Neuronal stem cell (in vitro differentiated cells): Measurements from ENCODE around the gene SERPINA1.

Source experiments
- DNase-seq: peaks from one replicate; pipeline ENCODE4 v3.0.0-alpha.2; 2013; ENCODE audit warnings: low spot score
- H2AFZ ChIP-seq: one replicate; pipeline ENCODE4 v1.6.1; 2013; ENCODE audit warnings: mild to moderate bottlenecking, low read length, inconsistent platforms
- H2AK5ac ChIP-seq: 2 replicates; pipeline ENCODE4 v1.6.1; 2013; ENCODE audit warnings: low read depth, mild to moderate bottlenecking, inconsistent platforms, low read length, moderate library complexity, mixed read lengths
- H2BK120ac ChIP-seq: 2 replicates; pipeline ENCODE4 v1.6.1; 2013; ENCODE audit warnings: low read depth, mild to moderate bottlenecking, inconsistent platforms, low read length, moderate library complexity, mixed read lengths
- H2BK12ac ChIP-seq: one replicate; pipeline ENCODE4 v1.6.1; 2013; ENCODE audit warnings: low read length, inconsistent platforms
- H2BK15ac ChIP-seq: 2 replicates; pipeline ENCODE4 v1.6.1; 2013; ENCODE audit warnings: mild to moderate bottlenecking, low read length, inconsistent platforms, mixed read lengths
- H2BK5ac ChIP-seq: one replicate; pipeline ENCODE4 v1.6.1; 2013; ENCODE audit warnings: inconsistent platforms, mild to moderate bottlenecking, low read length, moderate library complexity
- H3K14ac ChIP-seq: one replicate; pipeline ENCODE4 v1.6.1; 2013; ENCODE audit warnings: low read length, inconsistent platforms
- H3K18ac ChIP-seq: 2 replicates; pipeline ENCODE4 v1.6.1; 2013; ENCODE audit warnings: low read length, inconsistent platforms
- H3K23ac ChIP-seq: 2 replicates; pipeline ENCODE4 v1.6.1; 2013; ENCODE audit warnings: low read depth, mild to moderate bottlenecking, mixed read lengths, low read length, inconsistent platforms; ENCODE audit not compliant: poor library complexity
- H3K27ac ChIP-seq: replicated peaks from 3 replicates; pipeline ENCODE4 v1.5.1; 2013; ENCODE audit warnings: low read length, inconsistent platforms
- H3K27me3 ChIP-seq, 3 experiments: 2 replicates each; pipeline ENCODE4 v1.6.1; 2013; ENCODE audit warnings: low read length in 3 of 3, mild to moderate bottlenecking in 2 of 3, inconsistent platforms in 1 of 3, low read depth in 1 of 3, mixed read lengths in 1 of 3, moderate library complexity in 1 of 3; ENCODE audit not compliant: control insufficient read depth in 3 of 3, insufficient read depth in 3 of 3
- H3K36me3 ChIP-seq, 2 donors: replicated peaks in 1 of 2; 2 replicates each; pipeline ENCODE4 v1.6.1; 2013; ENCODE audit warnings: low read length in 2 of 2; ENCODE audit not compliant: control insufficient read depth in 2 of 2, insufficient read depth in 2 of 2
- H3K4ac ChIP-seq: 2 replicates; pipeline ENCODE4 v1.6.1; 2013; ENCODE audit warnings: inconsistent platforms, mild to moderate bottlenecking, low read length, moderate library complexity
- H3K4me1 ChIP-seq, 2 donors: 1 replicate in 1 of 2; 2 replicates in 1 of 2; pipeline ENCODE4 v1.6.1; 2013; ENCODE audit warnings: low read length in 2 of 2, low read depth in 1 of 2; ENCODE audit not compliant: control insufficient read depth in 2 of 2, insufficient read depth in 1 of 2
- H3K4me2 ChIP-seq: one replicate; pipeline ENCODE4 v1.6.1; 2013; ENCODE audit warnings: mild to moderate bottlenecking, low read length, inconsistent platforms; ENCODE audit not compliant: insufficient read depth, poor library complexity, severe bottlenecking
- H3K4me3 ChIP-seq, 2 donors: 2 replicates each; pipeline ENCODE4 v1.5.1; 2013; ENCODE audit warnings: low read length in 2 of 2, mild to moderate bottlenecking in 2 of 2, inconsistent platforms in 1 of 2, moderate library complexity in 1 of 2
- H3K79me1 ChIP-seq: one replicate; pipeline ENCODE4 v1.6.1; 2013; ENCODE audit warnings: low read depth, mild to moderate bottlenecking, inconsistent platforms, low read length, moderate library complexity
- H3K9ac ChIP-seq: one replicate; pipeline ENCODE4 v1.6.1; 2013; ENCODE audit warnings: mild to moderate bottlenecking, low read depth, low read length, inconsistent platforms; ENCODE audit not compliant: poor library complexity
- H3K9me3 ChIP-seq, 2 donors: replicated peaks in 1 of 2; 2 replicates each; pipeline versions ENCODE3 to v1.6.1; 2013; ENCODE audit warnings: low read length in 2 of 2, mild to moderate bottlenecking in 2 of 2, inconsistent platforms in 1 of 2, low read depth in 1 of 2, mixed read lengths in 1 of 2, moderate library complexity in 1 of 2; ENCODE audit not compliant: control insufficient read depth in 2 of 2, insufficient read depth in 1 of 2
- H4K8ac ChIP-seq: one replicate; pipeline ENCODE4 v1.6.1; 2013; ENCODE audit warnings: low read depth, mild to moderate bottlenecking, inconsistent platforms, low read length, moderate library complexity
- H4K91ac ChIP-seq: one replicate; pipeline ENCODE4 v1.6.1; 2013; ENCODE audit warnings: low read length, low read depth, mild to moderate bottlenecking, inconsistent platforms; ENCODE audit not compliant: poor library complexity
- WGBS, 2 donors: extraction: QIAGEN DNeasy Blood & Tissue Kit; methylation state at CpG; one replicate each; pipeline ENCODE4 v1.1.7; 2013; ENCODE audit warnings: missing lambda C conversion rate in 2 of 2, mixed read lengths in 1 of 2; ENCODE audit not compliant: insufficient read length in 2 of 2, insufficient replicate concordance in 1 of 2; ENCODE audit errors: extremely low coverage in 2 of 2; 5-methylcytosine and 5-hydroxymethylcytosine counted together

The SERPINA1 gene

DNA sequence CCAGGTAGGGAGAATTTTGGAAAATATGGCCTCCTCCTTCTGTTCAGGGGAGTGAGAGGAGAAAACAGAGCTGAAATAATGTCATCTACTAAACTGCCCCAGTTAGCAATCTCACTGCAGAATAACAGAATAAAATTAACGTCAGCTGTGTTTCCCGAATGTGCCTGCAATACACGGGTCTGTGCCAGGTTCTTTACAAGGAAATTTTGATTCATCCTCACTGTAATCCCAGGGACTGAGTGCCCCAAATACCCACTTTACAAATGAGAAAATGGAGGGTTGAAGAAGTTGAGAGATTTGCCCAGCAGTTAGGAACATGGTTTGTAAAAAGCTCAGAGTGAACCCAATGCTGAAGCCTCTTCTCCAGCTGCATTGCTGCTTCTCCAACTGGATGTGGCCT is 44.0 kb downstream of the SERPINA1 start:
- Histone ChIP-seq H3K4me1 (no peaks in the 10 kb centered on the region), H3K27me3 (no peaks in the 10 kb centered on the region), H3K36me3 (no peaks in the 10 kb centered on the region), H2BK120ac (no peak overlapping the region), H3K18ac (no peak overlapping the region), H4K91ac (no peak overlapping the region), H3K23ac (no peak overlapping the region), H3K9ac (no peak overlapping the region), H2BK5ac (no peak overlapping the region), H2BK15ac (no peak overlapping the region), H2AFZ (no peak overlapping the region), H3K4me3 (no peak overlapping the region), H2AK5ac (no peak overlapping the region), H2BK12ac (no peak overlapping the region), H3K14ac (no peak overlapping the region), H3K9me3 (no peaks in the 10 kb centered on the region), H3K27ac (no peak overlapping the region), H3K4ac (no peak overlapping the region), H3K4me2 (no peak overlapping the region), H3K79me1 (no peaks in the 10 kb centered on the region), H4K8ac (no peak overlapping the region)
- WGBS, 2 donors, result no CpG with 5 or more reads among the region's 3 CpGs
- no peak for DNase-seq

DNA sequence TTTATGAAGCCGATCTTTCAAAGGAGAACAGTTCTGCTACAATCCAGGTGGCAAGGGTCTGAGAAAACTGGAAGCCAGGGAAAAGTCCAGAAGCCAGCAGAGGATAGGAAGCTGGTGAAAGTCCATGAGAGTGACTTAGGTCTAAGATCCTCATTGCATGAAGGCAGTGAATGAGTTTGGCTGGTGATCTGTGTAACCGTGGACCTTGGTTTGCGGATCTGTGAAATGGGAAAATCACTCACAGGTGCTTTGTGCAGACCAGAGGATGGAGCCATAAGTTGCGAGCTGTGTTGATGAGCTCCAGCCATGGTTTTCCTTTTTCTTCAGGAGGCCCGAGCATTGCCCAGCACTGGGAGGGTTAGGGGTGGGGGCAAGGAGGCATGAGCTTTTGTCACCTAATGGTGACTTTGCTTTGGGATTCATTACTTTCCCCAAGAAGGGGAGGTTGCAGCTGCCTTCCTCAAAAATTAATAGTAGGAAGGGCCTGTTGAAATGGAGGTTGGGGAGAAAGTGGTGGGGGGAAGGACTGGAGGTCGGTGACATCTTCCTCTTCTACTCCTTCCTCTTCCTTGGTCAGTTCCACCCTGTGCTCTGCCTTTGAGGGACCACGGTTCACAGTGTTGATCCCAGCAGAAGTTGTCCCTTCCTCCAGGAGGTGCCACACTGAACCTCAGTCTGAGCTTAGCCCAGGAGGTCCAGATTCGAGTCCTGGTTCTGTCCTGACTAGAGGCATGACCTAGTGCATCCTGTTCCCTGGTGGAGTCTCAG is 45.0 kb downstream of the SERPINA1 start:
- no peak overlapping the region for H2AFZ ChIP-seq
- no peak overlapping the region for H2BK120ac ChIP-seq
- no peak overlapping the region for H4K8ac ChIP-seq
- no peaks in the 10 kb centered on the region for H3K9me3 ChIP-seq
- no peaks in the 10 kb centered on the region for H3K79me1 ChIP-seq
- no peak overlapping the region for H4K91ac ChIP-seq
- no peak overlapping the region for H3K9ac ChIP-seq
- no peak overlapping the region for H2AK5ac ChIP-seq
- H3K4me2 ChIP-seq, result no peak overlapping the region
- no peak overlapping the region for H2BK12ac ChIP-seq
- WGBS, 2 donors, result no CpG with 5 or more reads among the region's 8 CpGs
- no peak overlapping the region for H3K27ac ChIP-seq
- H3K4ac ChIP-seq, result no peak overlapping the region
- H2BK5ac ChIP-seq, result no peak overlapping the region
- no peaks in the 10 kb centered on the region for H3K4me1 ChIP-seq
- H3K18ac ChIP-seq, result no peak overlapping the region
- H3K14ac ChIP-seq, result no peak overlapping the region
- H3K27me3 ChIP-seq, result no peaks in the 10 kb centered on the region
- H3K4me3 ChIP-seq, result no peak overlapping the region
- DNase-seq, result no peak
- no peak overlapping the region for H3K23ac ChIP-seq
- H3K36me3 ChIP-seq, result no peaks in the 10 kb centered on the region
- H2BK15ac ChIP-seq, result no peak overlapping the region

DNA sequence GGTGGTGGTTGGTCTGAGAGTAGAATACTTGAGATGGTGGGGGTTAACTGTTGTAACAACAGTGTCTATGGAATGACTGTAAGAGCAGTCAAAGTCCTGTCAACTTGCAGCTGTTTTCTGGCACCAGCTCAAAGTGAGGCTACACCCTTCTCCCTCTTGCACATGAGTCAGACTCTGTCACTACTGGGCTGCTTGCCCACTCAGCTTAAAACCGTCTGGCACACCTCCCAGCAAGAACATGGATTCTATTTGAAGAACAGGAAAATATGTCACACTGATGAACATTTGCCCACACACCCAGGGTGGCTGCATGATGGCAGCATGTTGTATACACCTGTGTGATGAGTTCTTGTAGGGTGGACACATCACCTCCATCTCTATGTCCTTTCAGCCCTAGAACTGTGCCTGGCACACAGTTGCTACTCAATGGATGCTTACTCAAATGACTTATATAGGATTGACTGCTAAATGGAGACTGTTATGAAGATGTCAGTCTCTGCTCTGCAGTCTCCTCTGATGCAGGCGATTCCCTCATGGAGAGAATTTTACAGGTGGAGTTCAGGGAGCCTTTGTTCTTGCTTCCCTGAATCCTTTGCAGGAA is 46.0 kb downstream of the SERPINA1 start:
- Histone ChIP-seq H3K27ac (no peak overlapping the region), H3K18ac (no peak overlapping the region), H3K4ac (no peak overlapping the region), H2BK5ac (no peak overlapping the region), H3K27me3 (no peaks in the 10 kb centered on the region), H3K4me1 (no peaks in the 10 kb centered on the region), H3K4me2 (no peak overlapping the region), H4K91ac (no peak overlapping the region), H2BK120ac (no peak overlapping the region), H3K9ac (no peak overlapping the region), H2BK12ac (no peak overlapping the region), H3K14ac (no peak overlapping the region), H3K4me3 (no peak overlapping the region), H2AK5ac (no peak overlapping the region), H2AFZ (no peak overlapping the region), H3K79me1 (no peaks in the 10 kb centered on the region), H2BK15ac (no peak overlapping the region), H4K8ac (no peak overlapping the region), H3K23ac (no peak overlapping the region), H3K9me3 (peaks cover 0 to 2% of the 10 kb centered on the region in 2 donors), H3K36me3 (no peaks in the 10 kb centered on the region)
- no CpG with 5 or more reads among the region's 2 CpGs for WGBS, 2 donors
- no peak for DNase-seq

DNA sequence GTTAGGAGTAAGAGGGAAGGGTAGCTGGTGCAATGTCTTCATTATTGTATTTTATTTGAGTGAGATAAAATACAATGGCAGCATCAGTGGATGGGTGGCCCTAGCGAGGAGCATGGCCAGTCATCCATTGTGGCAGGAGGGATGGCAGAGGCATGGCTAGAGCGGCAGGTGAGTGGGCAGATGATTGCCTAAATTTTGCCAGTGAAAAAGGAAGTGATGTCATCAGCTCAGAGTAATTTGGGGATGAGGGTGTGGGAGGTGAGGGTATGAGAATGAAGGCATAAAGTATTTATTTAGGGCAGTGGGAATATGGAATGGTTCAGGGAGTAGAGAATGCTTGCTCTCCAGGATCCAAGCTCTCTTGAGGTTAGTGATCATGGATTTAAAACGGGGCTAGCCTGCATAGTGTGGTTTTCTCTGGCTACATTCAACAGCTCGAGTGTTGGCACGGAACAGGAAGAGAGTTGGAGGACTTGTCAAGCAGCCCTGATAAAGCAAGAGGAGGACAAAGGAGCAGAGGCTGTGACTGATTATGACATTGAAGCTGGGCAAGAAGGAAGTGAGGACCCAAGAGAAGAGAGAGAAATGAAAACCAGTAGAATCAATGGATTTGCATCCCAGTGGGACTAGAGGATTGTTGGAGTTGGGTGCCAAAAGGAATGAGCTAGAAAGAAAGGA is 46.6 kb downstream of the SERPINA1 start:
- no peaks in the 10 kb centered on the region for H3K27me3 ChIP-seq
- no peak overlapping the region for H3K23ac ChIP-seq
- H2AFZ ChIP-seq, result no peak overlapping the region
- H2AK5ac ChIP-seq, result no peak overlapping the region
- no peak overlapping the region for H3K9ac ChIP-seq
- H3K4me1 ChIP-seq, result no peaks in the 10 kb centered on the region
- H2BK12ac ChIP-seq, result no peak overlapping the region
- no peak overlapping the region for H2BK5ac ChIP-seq
- no peak overlapping the region for H3K4me3 ChIP-seq
- no peak overlapping the region for H2BK15ac ChIP-seq
- H3K18ac ChIP-seq, result no peak overlapping the region
- H2BK120ac ChIP-seq, result no peak overlapping the region
- DNase-seq, result no peak
- H3K14ac ChIP-seq, result no peak overlapping the region
- no peak overlapping the region for H3K4ac ChIP-seq
- H3K36me3 ChIP-seq, result no peaks in the 10 kb centered on the region
- H3K4me2 ChIP-seq, result no peak overlapping the region
- H3K79me1 ChIP-seq, result no peaks in the 10 kb centered on the region
- H4K8ac ChIP-seq, result no peak overlapping the region
- no peak overlapping the region for H3K27ac ChIP-seq
- WGBS, 2 donors, result no CpG with 5 or more reads among the region's 5 CpGs
- no peak overlapping the region for H4K91ac ChIP-seq
- peaks cover 0 to 2% of the 10 kb centered on the region in 2 donors for H3K9me3 ChIP-seq
